ENCODE data around the gene PAPOLA. TPM values are rescaled to one million over a fixed set of nuclear protein-coding genes. Genes with fewer than 3 reads are reported as not detected.
A peak's percentile ranks its signal among the peaks of the same experiment; 100 is the strongest.

PAPOLA gene
- total RNA-seq, 2 experiments from 2014 or later = 99.3 to 197 TPM

DNA sequence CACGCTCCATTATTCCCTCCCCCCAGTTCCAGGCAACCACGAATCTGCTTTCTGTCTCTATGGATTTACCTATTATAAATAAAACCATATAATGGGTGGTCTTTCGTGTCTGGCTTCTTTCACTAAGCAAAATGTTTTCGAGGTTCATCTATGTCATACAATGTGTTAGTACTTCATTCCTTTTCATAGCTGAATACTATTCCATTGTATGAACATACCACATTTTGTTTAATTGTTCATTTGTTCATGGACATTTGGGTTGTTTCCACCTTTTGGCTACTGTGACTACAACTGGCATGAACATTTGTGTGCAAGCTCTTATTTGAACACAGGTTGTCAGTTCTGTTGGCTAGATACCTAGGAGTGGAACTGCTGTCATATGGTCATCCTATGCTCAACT lies 12.9 kb upstream of the PAPOLA start:
- TF ChIP-seq, protein P1, sequence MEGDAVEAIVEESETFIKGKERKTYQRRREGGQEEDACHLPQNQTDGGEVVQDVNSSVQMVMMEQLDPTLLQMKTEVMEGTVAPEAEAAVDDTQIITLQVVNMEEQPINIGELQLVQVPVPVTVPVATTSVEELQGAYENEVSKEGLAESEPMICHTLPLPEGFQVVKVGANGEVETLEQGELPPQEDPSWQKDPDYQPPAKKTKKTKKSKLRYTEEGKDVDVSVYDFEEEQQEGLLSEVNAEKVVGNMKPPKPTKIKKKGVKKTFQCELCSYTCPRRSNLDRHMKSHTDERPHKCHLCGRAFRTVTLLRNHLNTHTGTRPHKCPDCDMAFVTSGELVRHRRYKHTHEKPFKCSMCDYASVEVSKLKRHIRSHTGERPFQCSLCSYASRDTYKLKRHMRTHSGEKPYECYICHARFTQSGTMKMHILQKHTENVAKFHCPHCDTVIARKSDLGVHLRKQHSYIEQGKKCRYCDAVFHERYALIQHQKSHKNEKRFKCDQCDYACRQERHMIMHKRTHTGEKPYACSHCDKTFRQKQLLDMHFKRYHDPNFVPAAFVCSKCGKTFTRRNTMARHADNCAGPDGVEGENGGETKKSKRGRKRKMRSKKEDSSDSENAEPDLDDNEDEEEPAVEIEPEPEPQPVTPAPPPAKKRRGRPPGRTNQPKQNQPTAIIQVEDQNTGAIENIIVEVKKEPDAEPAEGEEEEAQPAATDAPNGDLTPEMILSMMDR (conservative IDR thresholded peaks at IDR 0.05; ENCODE audit: low read length) = no peak
- TF ChIP-seq EZH2phosphoT487 (IDR thresholded peaks at IDR 0.05; ENCODE audit: borderline replicate concordance, low read depth, low read length) = no peak
- Histone ChIP-seq H3K4me1 (ENCODE audit: insufficient read depth, low read length, poor library complexity, severe bottlenecking) (peaks cover 18% of the 10 kb centered on the region), H3K79me2 (ENCODE audit: insufficient read depth, low read depth, low read length) (no peaks in the 10 kb centered on the region), H3K9me3 (ENCODE audit: low read length) (no peaks in the 10 kb centered on the region), H2AFZ (ENCODE audit: low read length) (no peak overlapping the region), H3K27ac (ENCODE audit: low read depth, low read length, poor library complexity, severe bottlenecking) (no peak overlapping the region), H3K4me2 (ENCODE audit: low read length) (no peak overlapping the region), H4K20me1 (ENCODE audit: insufficient read depth, low read length) (no peaks in the 10 kb centered on the region), H3K9me2 (ENCODE audit: insufficient read depth, low read length) (no peaks in the 10 kb centered on the region), H3K4me3 (ENCODE audit: low read depth, low read length, poor library complexity, severe bottlenecking) (no peak overlapping the region), H3K36me3 (ENCODE audit: insufficient read depth, low read length) (no peaks in the 10 kb centered on the region)
- ChIA-PET CTCF (ENCODE audit: unreplicated experiment) (no interaction called here), POLR2A (no interaction called here)
- no peak for DNase-seq (ENCODE audit: low spot score)
- intact Hi-C loops (cut with micrococcal nuclease; ENCODE audit: unreplicated experiment) = no loop called here
- BruUV-seq (replicated peaks) = no TSS peak

DNA sequence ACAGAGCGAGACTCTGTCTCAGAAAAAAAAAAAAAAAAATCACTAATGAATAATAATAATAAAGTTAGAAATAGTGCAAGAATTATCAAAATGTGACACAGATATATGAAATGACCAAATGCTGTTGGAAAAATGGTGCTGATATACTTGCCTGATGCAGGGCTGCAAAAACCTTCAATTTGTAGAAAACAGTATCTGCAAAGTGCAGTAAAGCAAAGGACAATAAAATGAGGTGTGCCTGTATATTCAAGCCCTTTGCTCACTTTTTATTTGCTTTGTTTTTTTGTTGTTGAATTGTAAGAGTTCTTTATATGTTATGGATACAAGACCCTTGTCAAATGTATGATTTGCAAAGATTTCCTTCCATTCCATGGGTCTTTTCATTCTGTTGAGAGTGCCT lies 9.0 kb upstream of the PAPOLA start:
- Histone ChIP-seq H3K36me3 (ENCODE audit: insufficient read depth, low read length) (no peaks in the 10 kb centered on the region), H3K4me3 (ENCODE audit: low read depth, low read length, poor library complexity, severe bottlenecking) (no peak overlapping the region), H3K79me2 (ENCODE audit: insufficient read depth, low read depth, low read length) (no peaks in the 10 kb centered on the region), H3K4me2 (ENCODE audit: low read length) (peak overlapping the region; percentile 19; the same call in 1 of the 2 replicates), H2AFZ (ENCODE audit: low read length) (peak overlapping the region; percentile 86; the same call in 1 of the 2 replicates), H3K4me1 (ENCODE audit: insufficient read depth, low read length, poor library complexity, severe bottlenecking) (peaks cover 24% of the 10 kb centered on the region), H4K20me1 (ENCODE audit: insufficient read depth, low read length) (no peaks in the 10 kb centered on the region), H3K27ac (ENCODE audit: low read depth, low read length, poor library complexity, severe bottlenecking) (no peak overlapping the region), H3K9me2 (ENCODE audit: insufficient read depth, low read length) (no peaks in the 10 kb centered on the region), H3K9me3 (ENCODE audit: low read length) (no peaks in the 10 kb centered on the region)
- POLR2A ChIA-PET = no interaction called here
- CTCF ChIA-PET (ENCODE audit: unreplicated experiment) = no interaction called here
- intact Hi-C loops (cut with micrococcal nuclease; ENCODE audit: unreplicated experiment) = no loop called here
- no peak for DNase-seq (ENCODE audit: low spot score)
- BruUV-seq (replicated peaks) = no TSS peak
- TF ChIP-seq EZH2phosphoT487 (IDR thresholded peaks at IDR 0.05; ENCODE audit: borderline replicate concordance, low read depth, low read length) = no peak
- TF ChIP-seq, protein P1 (conservative IDR thresholded peaks at IDR 0.05; ENCODE audit: low read length) = no peak

DNA sequence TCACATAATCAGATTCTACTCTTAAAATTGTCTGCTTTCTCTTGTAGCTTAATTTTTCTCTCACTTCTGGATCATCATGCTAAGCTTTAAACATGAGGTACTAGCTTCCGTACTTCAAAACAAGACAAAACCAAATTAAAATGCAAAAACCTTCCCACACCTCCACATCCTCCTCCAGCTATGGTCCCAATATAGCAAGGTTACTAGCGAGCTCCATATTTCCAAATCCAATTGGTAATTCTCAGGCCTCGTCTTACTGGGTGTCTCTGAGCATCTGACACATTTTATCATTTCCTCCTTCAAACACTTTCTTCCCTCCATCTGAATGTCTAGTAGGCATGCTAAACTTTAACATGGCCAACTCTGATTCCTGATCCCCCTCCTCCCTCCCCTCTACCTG lies 7.9 kb upstream of the PAPOLA start:
- peak overlapping the region; percentile 86; the same call in 1 of the 2 replicates for H2AFZ ChIP-seq (ENCODE audit: low read length)
- H3K9me3 ChIP-seq (ENCODE audit: low read length) = no peaks in the 10 kb centered on the region
- BruUV-seq (replicated peaks) = no TSS peak
- ChIA-PET CTCF (ENCODE audit: unreplicated experiment) (no interaction called here), POLR2A (interaction anchor here (0.6 to 1.1 kb wide), 8 partner anchors 9 to 1051 kb away, joined by 3 to 6 read pairs (median 3); partner anchors contain the start of gene VRK1)
- TF ChIP-seq, protein P1 (conservative IDR thresholded peaks at IDR 0.05; ENCODE audit: low read length) = no peak
- no peak for TF ChIP-seq EZH2phosphoT487 (IDR thresholded peaks at IDR 0.05; ENCODE audit: borderline replicate concordance, low read depth, low read length)
- H3K4me1 ChIP-seq (ENCODE audit: insufficient read depth, low read length, poor library complexity, severe bottlenecking) = peaks cover 24% of the 10 kb centered on the region
- H3K36me3 ChIP-seq (ENCODE audit: insufficient read depth, low read length) = no peaks in the 10 kb centered on the region
- intact Hi-C loops (cut with micrococcal nuclease; ENCODE audit: unreplicated experiment) = no loop called here
- no peaks in the 10 kb centered on the region for H3K79me2 ChIP-seq (ENCODE audit: insufficient read depth, low read depth, low read length)
- H3K4me3 ChIP-seq (ENCODE audit: low read depth, low read length, poor library complexity, severe bottlenecking) = no peak overlapping the region
- H3K27ac ChIP-seq (ENCODE audit: low read depth, low read length, poor library complexity, severe bottlenecking) = no peak overlapping the region
- no peaks in the 10 kb centered on the region for H3K9me2 ChIP-seq (ENCODE audit: insufficient read depth, low read length)
- H4K20me1 ChIP-seq (ENCODE audit: insufficient read depth, low read length) = no peaks in the 10 kb centered on the region
- no peak overlapping the region for H3K4me2 ChIP-seq (ENCODE audit: low read length)
- no peak for DNase-seq (ENCODE audit: low spot score)
